ENCODE measurements around the gene COL19A1.

Gene COL19A1

DNA sequence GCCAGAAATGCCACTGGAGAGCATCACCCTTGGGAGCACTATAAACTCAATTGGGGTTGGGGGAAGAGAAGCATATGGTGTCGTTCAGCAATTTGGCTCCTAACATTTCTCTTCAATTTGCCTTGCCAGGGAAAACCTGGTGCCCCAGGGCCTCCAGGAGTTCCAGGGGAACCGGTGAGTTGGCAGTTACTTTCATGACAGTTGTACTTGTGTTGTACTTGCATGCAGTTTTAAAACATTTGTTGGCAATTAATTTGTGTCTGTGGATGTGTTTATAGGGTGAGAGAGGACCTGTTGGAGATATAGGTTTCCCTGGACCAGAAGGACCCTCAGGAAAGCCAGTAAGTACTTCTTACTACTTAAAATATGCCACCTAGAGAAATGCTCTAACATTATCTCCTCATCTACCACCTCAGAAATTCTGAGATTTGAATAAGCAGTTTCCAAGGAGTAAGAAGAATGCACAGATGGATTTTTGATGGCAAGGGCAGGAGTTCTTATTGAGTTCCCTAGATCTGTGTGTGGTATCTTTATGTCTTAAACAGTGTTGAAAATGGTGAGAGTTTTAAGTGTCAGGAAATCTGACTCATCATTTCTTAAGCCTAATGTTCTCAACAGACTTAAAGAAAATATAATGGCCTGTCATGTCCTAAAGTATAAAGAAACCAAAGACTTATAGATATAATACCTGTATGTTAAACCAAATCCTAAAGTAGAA lies 314.0 kb downstream of the COL19A1 start:
- DNase-seq = no peak
- intact Hi-C loops (cut with DNase I) = no loop called here

DNA sequence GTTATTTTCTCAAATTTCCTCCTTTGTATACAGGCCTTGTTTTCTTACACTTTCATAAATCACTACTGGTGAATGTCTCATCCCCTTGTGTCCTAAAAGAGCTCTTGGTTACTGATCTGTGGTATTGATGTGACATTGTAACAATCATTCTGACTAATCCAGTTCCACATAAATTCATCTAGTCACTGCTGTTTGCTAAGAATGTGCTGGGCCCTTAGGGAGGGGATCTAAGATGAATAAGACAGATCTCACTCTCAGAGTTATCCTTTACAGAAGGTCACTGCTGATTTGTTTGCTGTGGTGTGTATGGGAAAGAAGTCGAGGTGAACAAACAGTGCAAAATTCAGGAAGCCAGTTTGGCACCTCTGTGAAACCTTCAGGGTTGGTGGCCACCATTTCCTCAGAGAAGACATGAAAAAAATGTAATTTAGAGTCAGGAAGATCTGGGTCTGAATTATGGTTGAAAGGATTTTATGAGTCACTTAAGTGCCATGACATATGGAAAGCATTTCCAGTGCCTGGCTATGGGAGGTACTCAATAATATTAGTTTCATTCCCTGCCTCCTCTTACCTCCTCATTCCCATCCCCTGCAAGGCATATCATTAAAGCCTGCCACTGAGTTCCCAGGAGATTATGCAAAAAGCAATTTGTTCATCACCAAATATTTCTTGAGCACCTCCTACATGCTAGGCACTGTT lies 314.7 kb downstream of the COL19A1 start:
- intact Hi-C loops (cut with DNase I) = no loop called here
- DNase-seq = peak in 2 of 42 donors; percentile 18 to 37

GRCh38 chr6:70183538-70183937 lies 317.2 kb downstream of the COL19A1 start:
- peak in 1 of 42 donors; percentile 23 for DNase-seq
- intact Hi-C loops (cut with DNase I) = no loop called here

DNA sequence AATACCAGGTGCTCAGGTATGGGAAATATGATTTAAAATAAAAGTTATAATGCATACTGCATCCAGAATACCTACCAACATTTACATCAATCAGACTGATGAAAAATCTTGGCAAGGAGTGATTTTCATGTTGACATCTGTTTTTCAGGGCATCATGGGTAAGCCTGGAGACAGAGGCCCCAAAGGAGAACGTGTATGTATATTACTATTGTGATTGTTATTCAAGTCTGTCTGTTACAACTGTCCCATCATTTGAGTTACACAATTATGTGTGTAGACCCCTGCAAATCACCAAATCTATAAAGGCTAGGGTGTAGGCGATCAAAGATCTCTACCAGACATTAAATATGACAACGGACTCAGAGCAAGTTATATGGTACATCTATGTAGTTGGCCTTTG lies 318.4 kb downstream of the COL19A1 start:
- intact Hi-C loops (cut with DNase I) = no loop called here
- no peak for DNase-seq

GRCh38 chr6:70186461-70186860 lies 320.1 kb downstream of the COL19A1 start:
- intact Hi-C loops (cut with DNase I) = no loop called here
- no peak for DNase-seq

GRCh38 chr6:70188202-70188601 lies 321.8 kb downstream of the COL19A1 start:
- DNase-seq = no peak
- intact Hi-C loops (cut with DNase I) = no loop called here

DNA sequence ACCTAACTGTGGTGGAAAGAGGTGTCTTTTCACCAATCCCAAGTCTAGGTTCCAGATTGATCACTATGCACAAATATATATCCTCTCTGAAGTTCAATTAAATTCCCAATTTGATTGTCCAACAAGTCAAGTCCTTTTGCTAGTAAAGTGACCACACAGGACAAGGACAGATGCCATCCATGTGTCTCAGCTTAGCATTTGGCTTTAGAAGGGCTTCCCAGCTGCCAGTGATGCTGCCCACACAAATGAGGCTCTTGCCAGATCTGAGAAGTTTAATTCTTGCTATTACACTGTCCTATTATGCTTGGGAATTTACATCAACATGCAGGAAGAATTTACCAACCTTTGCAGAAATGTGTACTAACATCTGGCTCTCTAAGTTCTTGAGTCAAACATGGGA lies 328.1 kb downstream of the COL19A1 start:
- intact Hi-C loops (cut with DNase I) = no loop called here
- no peak for DNase-seq

DNA sequence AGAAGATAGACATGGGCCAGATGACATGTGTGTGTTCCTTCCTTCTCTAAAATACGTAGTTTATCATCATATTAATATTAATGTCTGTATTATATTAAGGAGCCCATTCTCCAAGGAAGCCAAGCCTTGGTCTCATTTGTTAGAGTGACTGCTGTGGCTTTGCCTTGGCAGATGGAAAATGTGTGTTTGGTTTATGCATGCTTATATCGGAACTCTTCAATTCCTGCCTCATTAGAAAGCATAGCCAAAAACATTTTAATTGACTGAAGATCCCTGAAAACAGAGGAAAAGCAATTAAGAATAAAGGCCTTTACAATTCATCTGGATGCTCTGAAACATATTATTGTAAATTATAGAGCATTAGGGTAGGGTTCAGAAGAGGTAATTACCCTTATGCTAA lies 330.2 kb downstream of the COL19A1 start:
- intact Hi-C loops (cut with DNase I) = no loop called here
- DNase-seq = no peak

- intact Hi-C loops (cut with DNase I) = no loop called here
- DNase-seq = no peak
Observed at GRCh38 chr6:70198785-70199184, 332.4 kb downstream of the COL19A1 start.

GRCh38 chr6:70208235-70208790 lies 342.0 kb downstream of the COL19A1 start:
- no peak for DNase-seq
- intact Hi-C loops (cut with DNase I) = no loop called here

GRCh38 chr6:70210462-70210861 lies 344.1 kb downstream of the COL19A1 start:
- no peak for DNase-seq
- intact Hi-C loops (cut with DNase I) = no loop called here

DNA sequence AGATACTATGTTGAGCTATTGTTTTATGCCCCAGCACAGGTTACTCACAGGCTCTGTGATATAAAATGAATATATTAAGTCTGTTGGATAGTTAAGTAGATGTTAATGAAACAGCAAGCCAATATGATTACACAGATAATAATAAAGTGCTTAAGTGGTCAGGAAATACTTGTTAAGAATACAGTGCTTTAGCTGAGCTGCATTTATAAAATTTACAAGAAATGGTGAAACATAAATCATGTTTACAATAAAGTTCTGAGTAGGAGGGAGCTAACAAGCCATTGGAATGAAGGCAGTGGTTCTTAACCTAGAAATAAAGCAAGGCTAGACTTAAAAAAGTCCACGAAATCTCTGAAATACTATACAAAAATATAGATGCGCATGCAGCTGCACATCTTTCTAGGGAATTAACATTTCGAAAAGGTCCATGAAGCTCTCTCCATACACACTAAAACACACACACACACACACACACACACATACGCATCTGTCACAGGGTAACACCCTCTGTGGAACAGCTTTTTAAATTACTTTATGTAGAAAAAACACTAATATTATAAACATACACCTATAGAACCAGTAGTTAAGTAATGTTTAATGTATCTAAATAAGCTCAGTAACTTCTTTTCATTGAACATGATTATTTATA lies 349.2 kb downstream of the COL19A1 start:
- intact Hi-C loops (cut with DNase I) = no loop called here
- DNase-seq = no peak

DNA sequence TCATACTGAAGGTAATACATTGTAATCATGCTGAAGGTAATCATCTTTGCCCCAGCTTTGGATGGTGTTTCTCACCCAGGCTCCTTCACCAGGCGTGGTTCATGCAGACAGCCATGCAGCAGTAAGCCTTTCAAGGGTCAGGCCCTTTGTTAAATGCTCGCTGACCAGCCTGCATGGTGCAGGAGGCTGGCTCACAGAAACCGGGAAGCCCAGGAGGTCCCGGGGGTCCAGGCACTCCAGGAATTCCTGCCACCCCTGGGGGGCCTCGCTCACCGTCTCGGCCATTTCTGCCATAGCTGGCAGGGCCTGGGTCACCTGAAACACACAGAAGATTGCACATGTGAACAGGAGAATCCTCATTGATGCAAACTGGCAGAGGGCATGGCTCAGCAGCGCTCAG lies 350.4 kb downstream of the COL19A1 start:
- intact Hi-C loops (cut with DNase I) = no loop called here
- DNase-seq = no peak

- no peak for DNase-seq
- intact Hi-C loops (cut with DNase I) = loop anchor here (5.0 kb wide), 1 partner anchor 147 kb away; no protein-coding TSS in a partner anchor
Observed at GRCh38 chr6:70219943-70220613, 353.7 kb downstream of the COL19A1 start.

DNA sequence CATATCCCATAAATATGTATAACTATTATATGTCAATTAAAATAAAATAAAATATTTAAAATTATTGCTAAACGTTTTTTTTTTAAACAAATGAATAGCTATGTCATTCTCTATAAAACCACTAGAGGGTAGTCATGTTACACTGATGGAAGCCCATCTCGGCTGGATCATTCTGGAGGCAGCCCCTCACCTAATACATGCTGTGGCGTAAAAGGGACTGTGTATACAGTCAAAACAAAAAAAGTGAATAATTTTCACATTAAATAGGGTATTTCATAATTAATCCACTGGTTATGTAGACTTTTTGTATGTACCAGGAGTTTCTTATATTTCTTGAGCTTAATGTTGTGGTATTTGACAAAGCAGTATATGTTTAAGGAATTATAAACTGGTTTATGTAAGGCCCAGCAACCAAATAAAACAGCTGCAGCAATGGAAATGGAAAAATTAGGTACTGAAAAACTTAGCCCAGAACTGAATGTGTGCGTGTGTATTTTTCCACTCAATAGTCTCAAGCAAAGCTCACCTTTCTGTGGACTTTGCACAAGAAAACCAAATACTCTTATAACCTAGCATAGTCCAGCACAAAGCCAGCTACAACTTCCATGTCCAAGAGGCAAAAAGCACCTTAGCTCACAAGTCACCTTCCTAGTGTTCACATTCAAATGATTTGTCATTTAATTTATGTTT lies 354.8 kb downstream of the COL19A1 start:
- intact Hi-C loops (cut with DNase I) = loop anchor here (5.0 kb wide), 1 partner anchor 146 kb away; no protein-coding TSS in a partner anchor
- DNase-seq = peak in 12 of 42 donors; percentile 17 to 58 (median 26)

GRCh38 chr6:70221715-70222438 lies 355.5 kb downstream of the COL19A1 start:
- intact Hi-C loops (cut with DNase I) = loop anchor here (5.0 kb wide), 1 partner anchor 145 kb away; no protein-coding TSS in a partner anchor
- no peak for DNase-seq

- intact Hi-C loops (cut with DNase I) = loop anchor here (5.0 kb wide), 1 partner anchor 145 kb away; no protein-coding TSS in a partner anchor
Observed at GRCh38 chr6:70222439-70222749, 356.0 kb downstream of the COL19A1 start.

GRCh38 chr6:70225055-70225454 lies 358.7 kb downstream of the COL19A1 start:
- peak in 24 of 42 donors; percentile 8 to 58 (median 29) for DNase-seq
- intact Hi-C loops (cut with DNase I) = loop anchor here (5.0 kb wide), 1 partner anchor 62 kb away; no protein-coding TSS in a partner anchor

More at GRCh38 chr6:70222439-70222749, 356.0 kb downstream of the COL19A1 start:
- DNase-seq = no peak

Measured in head of caudate nucleus (tissue), 42 donors.